HCT116 (cell line): ENCODE data around the gene FKBP7. TPM values are rescaled to one million over a fixed set of nuclear protein-coding genes. Genes with fewer than 3 reads are reported as not detected.

Experiments used
- ATAC-seq: fragments of 200-7000 bp; cut with Tn5 transposase; 2 replicates; pipeline ENCODE4 v1.9.1; 2020; ENCODE audit warnings: mild to moderate bottlenecking, moderate library complexity
- BruUV-seq: library from RNA; stranded (reverse); fragments of 400-500 nt; replicated peaks from 2 replicates; lab custom pipeline; 2021; lab: Mats Ljungman, UMichigan
- CTCF ChIA-PET: fragments of 300-600 bp; sonication (Branson Sonifier 250); formaldehyde crosslinking; loops from one replicate; lab custom pipeline; 2021; ENCODE audit warnings: antibody characterized with exemption; lab: Charles Lee
- POLR2A ChIA-PET: fragments of 300-600, 350-600 bp; sonication (Branson Sonifier 250); formaldehyde crosslinking; loops from one replicate; lab custom pipeline; 2021; ENCODE audit warnings: antibody characterized with exemption; lab: Charles Lee
- RAD21 ChIA-PET, 2 experiments: fragments of 300-600 bp; sonication (Branson Sonifier 250); formaldehyde crosslinking; loops; one replicate each; lab custom pipeline; 2023; ENCODE audit warnings: low total read pairs in 2 of 2; ENCODE audit not compliant: uncharacterized antibody in 2 of 2, unreplicated experiment in 2 of 2, low non-redundant PET in 1 of 2; lab: Charles Lee
- DNase-seq: peaks from one replicate; pipeline ENCODE4 v3.0.0-alpha.2; 2010; ENCODE audit warnings: low read depth, low spot score
- H2AFZ ChIP-seq: fragments of 200-600 bp; shearing (Covaris generic), sonication (generic); 2 replicates; pipeline ENCODE4 v1.6.1; 2017; ENCODE audit warnings: low read depth, mixed run types, mixed read lengths, antibody characterized with exemption, low read length; ENCODE audit not compliant: poor library complexity, severe bottlenecking
- H3K27ac ChIP-seq: 2 replicates; pipeline ENCODE4 v1.5.1; 2012; ENCODE audit warnings: low read depth, low read length
- H3K27me3 ChIP-seq: fragments of 200-600 bp; sonication (generic); 2 replicates; pipeline ENCODE4 v1.6.1; 2016; ENCODE audit warnings: mixed run types, low read length, mixed read lengths; ENCODE audit not compliant: insufficient read depth
- H3K36me3 ChIP-seq, 2 experiments: fragments of 200-500 bp in 1 of 2; fragments of 200-600 bp in 1 of 2; sonication (Bioruptor generic) in 1 of 2; sonication (generic) in 1 of 2; 2 replicates each; pipeline versions ENCODE4 v1.5.1 to v1.6.1; 2014 to 2016; ENCODE audit warnings: low read length in 2 of 2, inconsistent platforms in 1 of 2, mixed read lengths in 1 of 2, mixed run types in 1 of 2; ENCODE audit not compliant: insufficient read depth in 2 of 2, control insufficient read depth in 1 of 2
- H3K4me1 ChIP-seq, 2 experiments: fragments of 200-600 bp in 1 of 2; sonication (generic) in 1 of 2; 2 replicates each; pipeline versions ENCODE4 v1.5.1 to v1.6.1; 2012 to 2017; ENCODE audit warnings: low read length in 2 of 2, inconsistent platforms in 1 of 2, mild to moderate bottlenecking in 1 of 2, mixed read lengths in 1 of 2, mixed run types in 1 of 2, moderate library complexity in 1 of 2; ENCODE audit not compliant: insufficient read depth in 2 of 2, control insufficient read depth in 1 of 2
- H3K4me2 ChIP-seq: fragments of 200-600 bp; sonication (generic); 2 replicates; pipeline ENCODE4 v1.6.1; 2017; ENCODE audit warnings: mixed run types, low read length, mixed read lengths
- H3K4me3 ChIP-seq, 2 experiments: fragments of 200-600 bp in 1 of 2; sonication (generic) in 1 of 2; replicated peaks in 1 of 2; 2 replicates each; pipeline ENCODE4 v1.5.1; 2011 to 2016; ENCODE audit warnings: low read length in 2 of 2, control low read depth in 1 of 2, low read depth in 1 of 2, mild to moderate bottlenecking in 1 of 2, mixed read lengths in 1 of 2, mixed run types in 1 of 2
- H3K79me2 ChIP-seq: fragments of 200-600 bp; sonication (generic); 2 replicates; pipeline ENCODE4 v1.6.1; 2017; ENCODE audit warnings: mild to moderate bottlenecking, mixed run types, low read length, moderate library complexity, mixed read lengths; ENCODE audit not compliant: insufficient read depth
- H3K9ac ChIP-seq: fragments of 200-600 bp; sonication (generic); 2 replicates; pipeline ENCODE4 v1.6.1; 2016; ENCODE audit warnings: low read length, mixed read lengths
- H3K9me2 ChIP-seq: fragments of 200-600 bp; sonication (generic), shearing (Covaris generic); 2 replicates; pipeline ENCODE4 v1.6.1; 2017; ENCODE audit warnings: mixed run types, mild to moderate bottlenecking, moderate library complexity; ENCODE audit not compliant: insufficient read depth
- H3K9me3 ChIP-seq, 2 experiments: fragments of 200-500 bp in 1 of 2; fragments of 200-600 bp in 1 of 2; sonication (Bioruptor generic) in 1 of 2; sonication (generic) in 1 of 2; 2 replicates each; pipeline ENCODE4 v1.6.1; 2014 to 2017; ENCODE audit warnings: low read length in 2 of 2, mixed read lengths in 2 of 2, inconsistent platforms in 1 of 2, low read depth in 1 of 2, mild to moderate bottlenecking in 1 of 2, mixed run types in 1 of 2, moderate library complexity in 1 of 2; ENCODE audit not compliant: control insufficient read depth in 1 of 2, insufficient read depth in 1 of 2
- H4K20me1 ChIP-seq: fragments of 200-600 bp; sonication (generic), shearing (Covaris generic); 2 replicates; pipeline ENCODE4 v1.6.1; 2017; ENCODE audit warnings: mixed run types, mild to moderate bottlenecking, moderate library complexity; ENCODE audit not compliant: insufficient read depth
- ELF1 ChIP-seq: IDR thresholded peaks from 2 replicates; pipeline ENCODE4 v1.6.1; 2012; ENCODE audit warnings: low read depth, borderline replicate concordance
- EZH2 ChIP-seq: fragments of 200-600 bp; sonication (generic); IDR thresholded peaks from 2 replicates; pipeline ENCODE4 v1.6.1; 2017; ENCODE audit warnings: antibody characterized with exemption, mixed run types
- JUND ChIP-seq: IDR thresholded peaks from 2 replicates; pipeline ENCODE4 v1.6.1; 2012
- POLR2AphosphoS5 ChIP-seq: IDR thresholded peaks from 2 replicates; pipeline ENCODE4 v1.6.1; 2011; ENCODE audit warnings: mild to moderate bottlenecking, low read depth, low read length, moderate library complexity
- RAD21 ChIP-seq: IDR thresholded peaks from 2 replicates; pipeline ENCODE4 v1.6.1; 2012; ENCODE audit warnings: low read depth, mild to moderate bottlenecking
- SIN3A ChIP-seq: IDR thresholded peaks from 2 replicates; pipeline ENCODE4 v1.6.1; 2012; ENCODE audit warnings: low read depth
- SP1 ChIP-seq: IDR thresholded peaks from 2 replicates; pipeline ENCODE4 v1.6.1; 2012; ENCODE audit warnings: low read depth
- YY1 ChIP-seq: IDR thresholded peaks from 2 replicates; pipeline ENCODE4 v1.6.1; 2011; ENCODE audit warnings: low read length, low read depth, moderate library complexity, mild to moderate bottlenecking; ENCODE audit not compliant: insufficient replicate concordance; ENCODE audit errors: extremely low read depth
- ZFX ChIP-seq: fragments of 450-650 bp; IDR thresholded peaks from 2 replicates; pipeline ENCODE4 v1.6.1; 2017
- ZNF274 ChIP-seq: fragments of 200-500 bp; sonication (Bioruptor generic); IDR thresholded peaks from 2 replicates; pipeline ENCODE4 v1.6.1; 2014; ENCODE audit warnings: mild to moderate bottlenecking, low read depth, low read length, inconsistent platforms
- intact Hi-C: fragments of 100-400 bp; cut with micrococcal nuclease; formaldehyde crosslinking; loops from 2 replicates; pipeline ENCODE4 v1.10.0; 2022
- total RNA-seq: library from RNA; stranded (reverse); gene quantifications from one replicate; pipeline ENCODE4 v1.2.1, GENCODE V29; 2021; ENCODE audit not compliant: unreplicated experiment
- TF ChIP-seq, protein P1 (sequence below): IDR thresholded peaks from 2 replicates; pipeline ENCODE4 v1.6.1; 2012; ENCODE audit warnings: low read depth
- TF ChIP-seq, protein P2 (sequence below), 3 experiments: fragments of 200-600 bp in 1 of 3; sonication (generic) in 1 of 3; IDR thresholded peaks in 2 of 3; conservative IDR thresholded peaks in 1 of 3; 2 replicates each; pipeline ENCODE4 v1.5.1; 2012 to 2017; ENCODE audit warnings: low read depth in 2 of 3, low read length in 2 of 3, antibody characterized with exemption in 1 of 3, borderline replicate concordance in 1 of 3, control low read depth in 1 of 3, mild to moderate bottlenecking in 1 of 3, mixed read lengths in 1 of 3, mixed run types in 1 of 3, moderate library complexity in 1 of 3; ENCODE audit not compliant: insufficient read depth in 1 of 3
- TF ChIP-seq, protein P3 (sequence below): IDR thresholded peaks from 2 replicates; pipeline ENCODE4 v1.6.1; 2012

FKBP7 gene
- total RNA-seq, 1 experiment from 2014 or later: 4.5 TPM

DNA sequence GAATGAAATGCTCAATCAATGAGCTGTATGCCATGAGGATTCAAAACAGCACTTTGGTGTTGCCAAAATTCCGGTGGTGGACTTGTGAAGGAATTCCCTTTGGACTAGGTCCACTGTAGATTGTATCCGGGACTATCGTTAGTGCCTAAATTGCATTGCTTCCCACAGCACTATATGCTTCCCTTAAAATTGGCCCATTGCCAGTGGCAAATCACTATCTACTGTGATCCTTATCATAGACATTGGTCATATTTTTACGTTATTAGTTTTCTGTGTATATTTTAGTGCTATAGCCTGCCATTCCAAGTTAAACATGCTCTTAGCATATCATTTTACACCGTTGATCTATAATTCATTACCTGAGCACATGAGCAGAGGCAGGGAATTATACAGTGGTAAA, 25.5 kb downstream of the FKBP7 start:
- H3K27me3 ChIP-seq: no peaks in the 10 kb centered on the region
- H3K27ac ChIP-seq: no peak overlapping the region
- H3K9me2 ChIP-seq: no peaks in the 10 kb centered on the region
- H2AFZ ChIP-seq: no peak overlapping the region
- ChIA-PET CTCF (no interaction called here), POLR2A (no interaction called here), RAD21 (no interaction called here)
- H3K79me2 ChIP-seq: peaks cover 26% of the 10 kb centered on the region
- no peak overlapping the region for H3K4me2 ChIP-seq
- no peak overlapping the region for H3K4me3 ChIP-seq
- TF ChIP-seq POLR2AphosphoS5: no peak
- TF ChIP-seq, protein P1, sequence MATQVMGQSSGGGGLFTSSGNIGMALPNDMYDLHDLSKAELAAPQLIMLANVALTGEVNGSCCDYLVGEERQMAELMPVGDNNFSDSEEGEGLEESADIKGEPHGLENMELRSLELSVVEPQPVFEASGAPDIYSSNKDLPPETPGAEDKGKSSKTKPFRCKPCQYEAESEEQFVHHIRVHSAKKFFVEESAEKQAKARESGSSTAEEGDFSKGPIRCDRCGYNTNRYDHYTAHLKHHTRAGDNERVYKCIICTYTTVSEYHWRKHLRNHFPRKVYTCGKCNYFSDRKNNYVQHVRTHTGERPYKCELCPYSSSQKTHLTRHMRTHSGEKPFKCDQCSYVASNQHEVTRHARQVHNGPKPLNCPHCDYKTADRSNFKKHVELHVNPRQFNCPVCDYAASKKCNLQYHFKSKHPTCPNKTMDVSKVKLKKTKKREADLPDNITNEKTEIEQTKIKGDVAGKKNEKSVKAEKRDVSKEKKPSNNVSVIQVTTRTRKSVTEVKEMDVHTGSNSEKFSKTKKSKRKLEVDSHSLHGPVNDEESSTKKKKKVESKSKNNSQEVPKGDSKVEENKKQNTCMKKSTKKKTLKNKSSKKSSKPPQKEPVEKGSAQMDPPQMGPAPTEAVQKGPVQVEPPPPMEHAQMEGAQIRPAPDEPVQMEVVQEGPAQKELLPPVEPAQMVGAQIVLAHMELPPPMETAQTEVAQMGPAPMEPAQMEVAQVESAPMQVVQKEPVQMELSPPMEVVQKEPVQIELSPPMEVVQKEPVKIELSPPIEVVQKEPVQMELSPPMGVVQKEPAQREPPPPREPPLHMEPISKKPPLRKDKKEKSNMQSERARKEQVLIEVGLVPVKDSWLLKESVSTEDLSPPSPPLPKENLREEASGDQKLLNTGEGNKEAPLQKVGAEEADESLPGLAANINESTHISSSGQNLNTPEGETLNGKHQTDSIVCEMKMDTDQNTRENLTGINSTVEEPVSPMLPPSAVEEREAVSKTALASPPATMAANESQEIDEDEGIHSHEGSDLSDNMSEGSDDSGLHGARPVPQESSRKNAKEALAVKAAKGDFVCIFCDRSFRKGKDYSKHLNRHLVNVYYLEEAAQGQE: no peak
- TF ChIP-seq, protein P2, sequence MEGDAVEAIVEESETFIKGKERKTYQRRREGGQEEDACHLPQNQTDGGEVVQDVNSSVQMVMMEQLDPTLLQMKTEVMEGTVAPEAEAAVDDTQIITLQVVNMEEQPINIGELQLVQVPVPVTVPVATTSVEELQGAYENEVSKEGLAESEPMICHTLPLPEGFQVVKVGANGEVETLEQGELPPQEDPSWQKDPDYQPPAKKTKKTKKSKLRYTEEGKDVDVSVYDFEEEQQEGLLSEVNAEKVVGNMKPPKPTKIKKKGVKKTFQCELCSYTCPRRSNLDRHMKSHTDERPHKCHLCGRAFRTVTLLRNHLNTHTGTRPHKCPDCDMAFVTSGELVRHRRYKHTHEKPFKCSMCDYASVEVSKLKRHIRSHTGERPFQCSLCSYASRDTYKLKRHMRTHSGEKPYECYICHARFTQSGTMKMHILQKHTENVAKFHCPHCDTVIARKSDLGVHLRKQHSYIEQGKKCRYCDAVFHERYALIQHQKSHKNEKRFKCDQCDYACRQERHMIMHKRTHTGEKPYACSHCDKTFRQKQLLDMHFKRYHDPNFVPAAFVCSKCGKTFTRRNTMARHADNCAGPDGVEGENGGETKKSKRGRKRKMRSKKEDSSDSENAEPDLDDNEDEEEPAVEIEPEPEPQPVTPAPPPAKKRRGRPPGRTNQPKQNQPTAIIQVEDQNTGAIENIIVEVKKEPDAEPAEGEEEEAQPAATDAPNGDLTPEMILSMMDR (IDR thresholded peaks at IDR 0.05 in 2 of 3, conservative IDR thresholded peaks at IDR 0.05 in 1 of 3; ENCODE audit: borderline replicate concordance in 1 of 3, insufficient read depth in 1 of 3, low read depth in 2 of 3, low read length in 2 of 3): no peak
- TF ChIP-seq JUND: no peak
- TF ChIP-seq, protein P3, sequence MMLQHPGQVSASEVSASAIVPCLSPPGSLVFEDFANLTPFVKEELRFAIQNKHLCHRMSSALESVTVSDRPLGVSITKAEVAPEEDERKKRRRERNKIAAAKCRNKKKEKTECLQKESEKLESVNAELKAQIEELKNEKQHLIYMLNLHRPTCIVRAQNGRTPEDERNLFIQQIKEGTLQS: no peak
- no peak for TF ChIP-seq SIN3A
- TF ChIP-seq ZFX: no peak
- no peak for TF ChIP-seq ZNF274
- no peak for TF ChIP-seq EZH2
- no peak for TF ChIP-seq SP1
- TF ChIP-seq RAD21: no peak
- TF ChIP-seq ELF1: no peak
- TF ChIP-seq YY1: no peak
- no peak for ATAC-seq
- intact Hi-C loops: no loop called here
- 0 out of 2 replicates have a peak, but pooled peaks cover 5% of the 10 kb centered on the region for H4K20me1 ChIP-seq
- BruUV-seq: no TSS peak
- no peaks in the 10 kb centered on the region for H3K9me3 ChIP-seq
- H3K9ac ChIP-seq: no peak overlapping the region
- DNase-seq: no peak
- H3K4me1 ChIP-seq: peaks cover 12 to 20% of the 10 kb centered on the region in 2 experiments; a peak in 2 of 4 replicates
- H3K36me3 ChIP-seq: peaks cover 8% of the 10 kb centered on the region in 2 experiments; a peak in 2 of 4 replicates
